Measurements from ENCODE around the gene CLEC4D.
"Not testable (repeated sequence)": the region's sequence is repeated elsewhere in the genome, so short reads cannot be mapped to it uniquely, and the experiment has no call there.

CLEC4D gene

GRCh38 chr12:8537820-8538219 is 24.5 kb downstream of the CLEC4D start:
- not testable (repeated sequence) for DNase-seq (ENCODE audit: low spot score)

- not testable (repeated sequence) for DNase-seq (ENCODE audit: low spot score)
Observed at GRCh38 chr12:8540831-8541230, 27.5 kb downstream of the CLEC4D start, which contains the start of gene CLEC4E. Gene CLEC4E, minus strand, starts transcription at chr12:8540905. Its CDS starts 108 bp downstream, at chr12:8540797.

GRCh38 chr12:8541562-8541961 is 28.3 kb downstream of the CLEC4D start:
- DNase-seq (ENCODE audit: low spot score) = no peak

- DNase-seq (ENCODE audit: low spot score) = peak; percentile 67
Observed at GRCh38 chr12:8544295-8544694, 31.0 kb downstream of the CLEC4D start.

- DNase-seq (ENCODE audit: low spot score) = no peak
Observed at GRCh38 chr12:8546591-8546990, 33.3 kb downstream of the CLEC4D start.

GRCh38 chr12:8547645-8548044 is 34.3 kb downstream of the CLEC4D start:
- no peak for DNase-seq (ENCODE audit: low spot score)

GRCh38 chr12:8548192-8548591 is 34.9 kb downstream of the CLEC4D start:
- no peak for DNase-seq (ENCODE audit: low spot score)

GRCh38 chr12:8549381-8549780 is 36.1 kb downstream of the CLEC4D start:
- DNase-seq (ENCODE audit: low spot score) = no peak

- no peak for DNase-seq (ENCODE audit: low spot score)
Observed at GRCh38 chr12:8553088-8553627, 39.9 kb downstream of the CLEC4D start.

- DNase-seq (ENCODE audit: low spot score) = no peak
Observed at GRCh38 chr12:8554451-8555195, 41.3 kb downstream of the CLEC4D start.

GRCh38 chr12:8556531-8557097 is 43.3 kb downstream of the CLEC4D start:
- DNase-seq (ENCODE audit: low spot score) = no peak

GRCh38 chr12:8559676-8560075 is 46.4 kb downstream of the CLEC4D start:
- DNase-seq (ENCODE audit: low spot score) = no peak

- DNase-seq (ENCODE audit: low spot score) = no peak
Observed at GRCh38 chr12:8561011-8561410, 47.7 kb downstream of the CLEC4D start.

GRCh38 chr12:8562310-8562709 is 49.0 kb downstream of the CLEC4D start:
- no peak for DNase-seq (ENCODE audit: low spot score)

- no peak for DNase-seq (ENCODE audit: low spot score)
Observed at GRCh38 chr12:8563356-8563755, 50.1 kb downstream of the CLEC4D start.

GRCh38 chr12:8564656-8565055 is 51.4 kb downstream of the CLEC4D start:
- no peak for DNase-seq (ENCODE audit: low spot score)

- not testable (repeated sequence) for DNase-seq (ENCODE audit: low spot score)
Observed at GRCh38 chr12:8566052-8566451, 52.7 kb downstream of the CLEC4D start.

- DNase-seq (ENCODE audit: low spot score) = no peak
Observed at GRCh38 chr12:8566525-8566924, 53.2 kb downstream of the CLEC4D start.
